MCF 10A (cell line): ENCODE results near the gene COG1. TPM values are rescaled to one million over a fixed set of nuclear protein-coding genes. Genes with fewer than 3 reads are reported as not detected.

Experiments
- BruUV-seq: library from RNA; stranded (reverse); fragments of 400-500 nt; replicated peaks from 2 replicates; lab custom pipeline; 2021; lab: Mats Ljungman, UMichigan
- CTCF ChIA-PET: fragments of 300-600 bp; sonication (Branson Sonifier 250); formaldehyde crosslinking; extraction: SDS; loops from one replicate; lab custom pipeline; 2021; ENCODE audit warnings: antibody characterized with exemption, inconsistent platforms; lab: Yijun Ruan, JAX
- POLR2A ChIA-PET: fragments of 300-600, 350-650 bp; sonication (Branson Sonifier 250); formaldehyde crosslinking; extraction: SDS; loops from one replicate; lab custom pipeline; 2020; ENCODE audit warnings: antibody characterized with exemption, inconsistent platforms; lab: Yijun Ruan, JAX
- DNase-seq: peaks from one replicate; pipeline ENCODE4 v3.0.0-alpha.2; 2018; ENCODE audit not compliant: unreplicated experiment
- H3K27ac Mint-ChIP-seq: one replicate; pipeline ENCODE4 v1.8.0; 2022; ENCODE audit warnings: mild to moderate bottlenecking, low read depth, mixed read lengths; ENCODE audit not compliant: unreplicated experiment
- H3K27me3 Mint-ChIP-seq: one replicate; pipeline ENCODE4 v1.8.0; 2022; ENCODE audit warnings: mixed read lengths; ENCODE audit not compliant: insufficient read depth, unreplicated experiment
- H3K36me3 Mint-ChIP-seq: one replicate; pipeline ENCODE4 v1.8.0; 2022; ENCODE audit warnings: mild to moderate bottlenecking, moderate library complexity, mixed read lengths; ENCODE audit not compliant: insufficient read depth, unreplicated experiment
- H3K4me1 Mint-ChIP-seq: one replicate; pipeline ENCODE4 v1.8.0; 2022; ENCODE audit warnings: mixed read lengths; ENCODE audit not compliant: insufficient read depth, unreplicated experiment
- H3K4me3 Mint-ChIP-seq: one replicate; pipeline ENCODE4 v1.8.0; 2022; ENCODE audit warnings: mild to moderate bottlenecking, moderate library complexity, mixed read lengths; ENCODE audit not compliant: unreplicated experiment
- H3K9me3 Mint-ChIP-seq: one replicate; pipeline ENCODE4 v1.8.0; 2022; ENCODE audit warnings: mixed read lengths; ENCODE audit not compliant: unreplicated experiment
- CTCF ChIP-seq: fragments of 200-600 bp; IDR thresholded peaks from one replicate; pipeline ENCODE4 v1.8.0; 2022; ENCODE audit warnings: antibody characterized with exemption, mild to moderate bottlenecking; ENCODE audit not compliant: unreplicated experiment
- intact Hi-C: fragments of 100-400 bp; cut with micrococcal nuclease; formaldehyde crosslinking; loops from 2 replicates; pipeline ENCODE4 v1.14.1; 2022
- total RNA-seq: library from RNA; stranded (reverse); gene quantifications from 2 replicates; pipeline ENCODE4 v1.2.3, GENCODE V29; 2022

Gene COG1
- total RNA-seq, 1 experiment from 2014 or later: 42.8 TPM

DNA sequence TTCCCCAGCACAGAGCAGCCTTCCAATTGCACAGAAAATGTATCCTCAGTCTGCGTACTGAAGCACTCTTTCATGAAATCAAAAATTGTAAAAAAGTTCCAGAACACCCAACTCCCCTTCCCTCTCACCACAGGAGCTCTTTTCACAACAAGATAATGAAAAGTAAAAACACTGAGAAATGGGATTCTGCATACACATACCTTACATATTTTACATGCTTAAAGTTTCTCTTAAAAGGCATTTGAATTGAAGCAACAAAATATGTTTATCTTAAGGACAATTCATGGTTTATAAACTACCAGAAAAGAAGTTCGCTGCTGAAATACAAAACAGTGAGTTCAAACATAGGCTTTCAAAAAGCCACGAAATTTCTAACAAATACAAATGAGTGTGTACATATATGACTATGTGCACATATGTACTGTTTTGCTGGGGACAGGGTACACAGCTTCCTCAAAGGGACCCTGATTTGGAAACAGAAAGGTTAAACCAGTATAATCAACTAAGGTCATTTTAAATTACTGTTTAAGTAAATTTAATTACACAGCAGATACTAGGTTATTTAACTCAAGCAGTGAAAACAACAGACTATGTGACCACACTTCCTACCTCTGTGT lies 33.8 kb downstream of the COG1 start:
- POLR2A ChIA-PET: interaction anchor here (0.7 to 8.8 kb wide), 6 partner anchors 16 to 1807 kb away, joined by 3 to 148 read pairs (median 6); partner anchors contain the start of genes CDC42EP4 and COG1

DNA sequence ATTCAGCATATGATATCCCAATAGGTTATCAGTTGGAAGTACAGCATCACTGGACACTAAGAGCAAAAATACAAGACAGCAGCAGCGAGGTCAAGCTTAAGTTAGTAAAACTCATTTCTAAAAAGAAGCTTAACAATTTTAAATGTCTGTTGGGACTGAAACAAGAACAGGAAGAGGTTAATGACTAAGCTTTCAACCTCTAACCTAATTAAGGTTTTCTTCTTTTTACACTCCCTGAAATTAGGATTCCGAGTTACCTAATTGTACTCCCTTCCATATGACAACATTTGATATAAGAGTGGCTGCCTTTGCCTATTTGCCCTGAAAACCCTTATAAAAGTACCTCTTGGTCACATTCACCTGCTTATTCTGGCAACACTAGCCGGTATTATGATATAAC lies 34.5 kb downstream of the COG1 start:
- H3K4me3 Mint-ChIP-seq: peak overlapping the region; percentile 28
- TF ChIP-seq CTCF: no peak
- peaks cover 20% of the 10 kb centered on the region for H3K36me3 Mint-ChIP-seq
- CTCF ChIA-PET: interaction anchor here (0.7 to 2.1 kb wide), 4 partner anchors 28 to 501 kb away, joined by 3 to 9 read pairs (median 5); no protein-coding TSS in a partner anchor
- POLR2A ChIA-PET: interaction anchor here (0.7 to 8.8 kb wide), 7 partner anchors 15 to 974 kb away, joined by 3 to 148 read pairs (median 5); partner anchors contain the start of genes CDC42EP4 and COG1
- BruUV-seq: no TSS peak
- peak overlapping the region; percentile 39 for H3K27ac Mint-ChIP-seq
- intact Hi-C loops: no loop called here
- peaks cover 40% of the 10 kb centered on the region for H3K4me1 Mint-ChIP-seq
- no peaks in the 10 kb centered on the region for H3K27me3 Mint-ChIP-seq
- H3K9me3 Mint-ChIP-seq: no peaks in the 10 kb centered on the region
- DNase-seq: no peak

More for the DNA sequence above, 33.8 kb downstream of the COG1 start:
- Mint-ChIP-seq H3K36me3 (peaks cover 19% of the 10 kb centered on the region), H3K27ac (peak overlapping the region; percentile 39), H3K4me3 (no peak overlapping the region), H3K9me3 (no peaks in the 10 kb centered on the region), H3K4me1 (peaks cover 40% of the 10 kb centered on the region), H3K27me3 (no peaks in the 10 kb centered on the region)
- CTCF ChIA-PET: interaction anchor here (0.6 to 2.1 kb wide), 3 partner anchors 9 to 501 kb away, joined by 3 to 9 read pairs (median 3); no protein-coding TSS in a partner anchor
- no peak for DNase-seq
- no peak for TF ChIP-seq CTCF
- intact Hi-C loops: no loop called here
- BruUV-seq: no TSS peak

DNA sequence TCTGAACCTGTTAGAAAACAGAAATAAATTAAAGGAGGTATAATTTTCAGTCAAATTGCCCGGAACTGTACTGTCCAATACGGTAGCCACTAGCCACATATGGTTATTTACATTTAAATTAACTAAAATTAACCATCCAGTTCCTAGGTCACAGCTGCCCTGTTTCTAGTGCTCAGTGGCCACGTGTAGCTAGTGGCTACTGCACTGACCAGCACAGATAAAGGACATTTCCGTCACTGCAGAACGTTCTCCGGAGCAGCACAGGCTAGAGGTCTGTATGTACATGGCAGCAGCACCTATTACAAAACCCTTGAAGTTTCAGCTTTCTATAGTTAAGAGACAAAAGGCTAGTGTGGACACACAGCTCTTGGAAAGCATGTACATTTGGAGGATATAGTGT lies 35.1 kb downstream of the COG1 start:
- intact Hi-C loops: no loop called here
- no peak for TF ChIP-seq CTCF
- peaks cover 42% of the 10 kb centered on the region for H3K4me1 Mint-ChIP-seq
- H3K27ac Mint-ChIP-seq: peak overlapping the region; percentile 39
- H3K4me3 Mint-ChIP-seq: no peak overlapping the region
- DNase-seq: no peak
- H3K36me3 Mint-ChIP-seq: peaks cover 14% of the 10 kb centered on the region
- no peaks in the 10 kb centered on the region for H3K27me3 Mint-ChIP-seq
- H3K9me3 Mint-ChIP-seq: no peaks in the 10 kb centered on the region
- ChIA-PET POLR2A (interaction anchor here (0.7 to 8.8 kb wide), 10 partner anchors 10 to 974 kb away, joined by 3 to 148 read pairs (median 5); partner anchors contain the start of genes CDC42EP4 and COG1), CTCF (interaction anchor here (0.7 to 2.1 kb wide), 7 partner anchors 27 to 896 kb away, joined by 3 to 9 read pairs (median 3); no protein-coding TSS in a partner anchor)
- no TSS peak for BruUV-seq

DNA sequence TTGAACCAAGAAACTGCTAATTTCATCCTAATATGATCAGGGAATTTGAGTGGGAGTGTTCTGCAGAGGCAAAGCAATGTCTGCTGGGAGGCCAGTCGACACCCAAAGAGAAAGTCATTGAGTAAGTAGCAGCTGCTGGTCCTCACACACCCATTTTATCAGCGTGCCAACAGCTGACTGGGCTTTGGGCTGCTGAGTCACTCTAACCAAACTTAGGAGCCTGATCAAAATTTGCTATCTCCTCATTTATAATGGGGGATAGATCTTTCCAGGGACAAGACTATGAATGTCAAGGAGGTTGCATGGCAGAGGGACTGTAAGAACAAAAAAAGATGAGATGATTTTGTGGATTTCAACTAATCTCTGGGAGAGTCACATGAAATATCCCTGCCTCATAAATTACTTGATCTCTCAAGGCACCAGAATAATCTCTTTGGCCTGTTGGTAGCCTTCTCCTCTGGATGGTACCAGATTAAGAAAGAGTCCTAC lies 35.9 kb downstream of the COG1 start:
- peak overlapping the region; percentile 49 for H3K27ac Mint-ChIP-seq
- H3K4me3 Mint-ChIP-seq: peak overlapping the region; percentile 42
- no peak for TF ChIP-seq CTCF
- no peaks in the 10 kb centered on the region for H3K27me3 Mint-ChIP-seq
- H3K9me3 Mint-ChIP-seq: no peaks in the 10 kb centered on the region
- DNase-seq: peak; percentile 85
- H3K4me1 Mint-ChIP-seq: peaks cover 48% of the 10 kb centered on the region
- peaks cover 12% of the 10 kb centered on the region for H3K36me3 Mint-ChIP-seq
- POLR2A ChIA-PET: interaction anchor here (0.8 to 8.8 kb wide), 8 partner anchors 11 to 640 kb away, joined by 3 to 148 read pairs (median 5); partner anchors contain the start of genes CDC42EP4 and COG1
- CTCF ChIA-PET: interaction anchor here (0.7 to 2.1 kb wide), 5 partner anchors 19 to 896 kb away, joined by 3 to 9 read pairs (median 3); no protein-coding TSS in a partner anchor
- no TSS peak for BruUV-seq
- intact Hi-C loops: no loop called here
